GM12892 (cell line): Measurements from ENCODE around the gene SOBP.

Source experiments
- DNase-seq: peaks from one replicate; pipeline ENCODE4 v3.0.0; 2011; ENCODE audit not compliant: insufficient read length
- FAIRE-seq: peaks from 2 replicates; lab custom pipeline; 2011; peaks lifted over from hg19 to GRCh38; lab: Jason Lieb, UNC
- POLR2A ChIP-seq: IDR thresholded peaks from 2 replicates; pipeline ENCODE4 v1.6.1; 2011; ENCODE audit warnings: low read depth, low read length, control low read depth
- POLR2AphosphoS5 ChIP-seq: IDR thresholded peaks from 2 replicates; pipeline ENCODE4 v1.6.1; 2011; ENCODE audit warnings: low read depth, low read length, control low read depth
- TAF1 ChIP-seq: IDR thresholded peaks from 2 replicates; pipeline ENCODE4 v1.6.1; 2011; ENCODE audit warnings: low read depth, mild to moderate bottlenecking, control low read depth, low read length, borderline replicate concordance

The SOBP gene

DNA sequence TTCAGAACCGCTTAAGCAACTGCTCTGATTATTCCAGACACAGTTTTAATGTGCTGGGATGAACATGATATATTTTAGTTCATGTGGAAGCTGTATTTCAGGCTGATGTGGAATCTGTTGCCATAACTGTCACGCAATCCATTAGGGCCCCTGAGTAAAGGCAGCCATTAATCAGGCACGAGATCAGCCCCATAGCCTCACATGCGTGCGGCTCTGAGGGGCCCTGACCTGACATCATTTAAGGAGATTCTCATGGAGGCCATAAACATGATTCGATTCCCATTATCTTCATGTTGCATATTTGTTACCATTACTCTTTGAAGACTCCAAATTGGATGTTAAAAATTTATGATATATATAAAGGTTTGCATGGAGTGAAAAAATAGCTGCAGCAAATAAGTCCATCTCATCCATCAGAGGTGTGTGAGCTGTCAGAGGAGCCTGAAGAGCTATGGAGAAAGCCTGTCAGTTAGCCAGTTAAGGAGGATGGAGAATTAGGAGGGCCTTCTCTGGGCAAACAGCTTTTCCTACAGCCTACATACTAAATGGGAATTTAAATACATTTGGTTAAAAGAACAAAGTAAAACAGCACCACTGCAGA is 89.6 kb downstream of the SOBP start:
- FAIRE-seq (no peak), DNase-seq (no peak)
- TF ChIP-seq TAF1 (no peak), POLR2AphosphoS5 (no peak), POLR2A (no peak)

DNA sequence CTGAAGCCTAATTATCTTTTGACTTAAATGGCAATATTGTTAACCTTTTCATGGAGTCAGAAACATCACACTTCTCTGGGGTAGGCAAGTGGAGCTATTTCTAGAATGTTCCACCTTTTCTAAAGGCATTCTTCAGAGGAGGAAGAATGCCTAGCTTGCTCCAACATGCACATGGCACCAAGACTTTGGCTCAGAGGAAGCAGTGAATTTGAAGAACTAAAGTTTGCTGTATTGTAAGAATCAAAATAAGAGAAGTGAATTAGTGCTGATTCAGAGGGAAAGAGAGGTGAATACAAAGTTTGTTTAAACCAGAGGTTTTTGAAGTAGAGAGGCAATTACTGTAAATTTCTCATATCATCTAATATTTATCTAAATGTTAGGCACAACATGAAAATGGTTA is 92.2 kb downstream of the SOBP start:
- FAIRE-seq (no peak), DNase-seq (no peak)
- no peak for TF ChIP-seq POLR2AphosphoS5
- no peak for TF ChIP-seq TAF1
- no peak for TF ChIP-seq POLR2A

GRCh38 chr6:107584726-107585125 is 94.8 kb downstream of the SOBP start:
- no peak for TF ChIP-seq POLR2AphosphoS5
- TF ChIP-seq TAF1 = no peak
- TF ChIP-seq POLR2A = no peak
- DNase-seq = no peak
- FAIRE-seq = no peak

DNA sequence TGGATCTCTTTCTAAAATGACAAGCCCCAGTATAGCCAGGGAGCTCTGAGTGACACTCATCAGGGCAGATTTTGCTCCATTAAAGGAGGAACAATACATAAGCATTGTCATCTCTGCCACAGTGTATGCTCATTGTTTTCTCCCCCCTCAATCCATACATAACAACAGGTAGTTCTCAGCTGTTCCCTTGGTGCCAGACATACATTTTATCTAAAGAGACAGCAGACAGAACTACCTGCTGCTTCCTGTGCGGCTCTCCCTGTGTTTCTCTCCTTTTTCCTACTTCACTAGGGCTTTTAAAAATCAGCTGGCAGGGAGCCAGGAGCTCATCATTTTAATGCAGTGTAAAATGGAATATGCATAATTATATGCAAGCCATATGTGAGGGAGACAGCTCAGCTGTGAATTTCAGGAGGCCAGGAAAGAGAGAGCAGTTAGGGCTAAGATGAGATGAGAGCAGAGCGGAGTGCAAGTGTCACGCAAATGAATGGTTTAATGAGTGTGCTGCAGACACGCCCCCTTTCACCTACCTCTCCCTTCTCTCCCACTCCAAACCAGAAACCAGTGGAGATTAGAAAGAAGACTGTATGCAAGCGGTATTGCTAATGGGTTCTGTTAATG is 96.0 kb downstream of the SOBP start:
- DNase-seq (no peak), FAIRE-seq (no peak)
- no peak for TF ChIP-seq POLR2A
- TF ChIP-seq TAF1 = no peak

GRCh38 chr6:107587451-107587850 is 97.5 kb downstream of the SOBP start:
- TF ChIP-seq TAF1 = no peak
- TF ChIP-seq POLR2AphosphoS5 = no peak
- TF ChIP-seq POLR2A = no peak
- DNase-seq = no peak
- FAIRE-seq = no peak

GRCh38 chr6:107589199-107589598 is 99.3 kb downstream of the SOBP start:
- TF ChIP-seq POLR2AphosphoS5 = no peak
- no peak for TF ChIP-seq POLR2A
- no peak for TF ChIP-seq TAF1
- DNase-seq = no peak
- no peak for FAIRE-seq

DNA sequence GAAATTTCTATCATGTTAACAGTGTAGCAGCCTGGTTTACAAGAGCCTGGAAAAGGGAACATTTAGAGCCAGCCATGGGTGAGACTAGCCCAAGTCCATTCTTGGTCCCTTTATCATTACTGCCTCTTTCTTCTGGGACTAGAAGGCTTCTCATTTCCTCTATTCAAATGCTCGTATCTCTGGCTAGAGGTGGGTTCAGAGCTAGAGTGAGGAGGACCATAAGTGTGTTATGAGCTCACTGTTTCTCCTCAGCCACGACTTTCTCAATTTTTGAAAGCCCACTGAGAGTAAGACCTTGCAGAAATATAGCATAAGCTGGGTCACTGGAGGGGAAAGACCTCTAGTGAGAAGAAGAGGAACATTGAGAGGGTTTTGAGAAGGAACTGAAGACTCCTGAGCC is 100.0 kb downstream of the SOBP start:
- TF ChIP-seq POLR2AphosphoS5 = no peak
- no peak for TF ChIP-seq POLR2A
- no peak for TF ChIP-seq TAF1
- no peak for DNase-seq
- FAIRE-seq = no peak

DNA sequence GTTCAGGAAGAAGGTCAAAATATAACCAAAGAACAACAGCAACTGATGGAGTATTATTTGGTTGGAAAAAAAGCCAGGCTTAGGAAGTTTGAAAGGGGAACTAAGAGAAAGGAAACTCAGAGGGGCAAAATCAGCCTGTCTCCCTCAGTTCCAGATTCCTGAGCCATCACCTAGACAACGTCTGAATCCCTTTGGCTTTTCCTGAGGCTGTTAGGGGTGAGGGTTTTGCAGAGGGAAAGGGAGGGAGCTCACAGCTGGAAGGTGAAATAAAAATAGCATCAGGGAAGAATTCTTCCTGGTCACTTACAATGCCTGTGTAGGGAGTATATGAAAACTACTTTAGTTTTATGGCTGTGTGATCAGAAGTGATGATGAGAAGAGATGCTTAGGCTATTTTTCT is 100.5 kb downstream of the SOBP start:
- TF ChIP-seq POLR2AphosphoS5 (no peak), POLR2A (no peak), TAF1 (no peak)
- FAIRE-seq (no peak), DNase-seq (no peak)

DNA sequence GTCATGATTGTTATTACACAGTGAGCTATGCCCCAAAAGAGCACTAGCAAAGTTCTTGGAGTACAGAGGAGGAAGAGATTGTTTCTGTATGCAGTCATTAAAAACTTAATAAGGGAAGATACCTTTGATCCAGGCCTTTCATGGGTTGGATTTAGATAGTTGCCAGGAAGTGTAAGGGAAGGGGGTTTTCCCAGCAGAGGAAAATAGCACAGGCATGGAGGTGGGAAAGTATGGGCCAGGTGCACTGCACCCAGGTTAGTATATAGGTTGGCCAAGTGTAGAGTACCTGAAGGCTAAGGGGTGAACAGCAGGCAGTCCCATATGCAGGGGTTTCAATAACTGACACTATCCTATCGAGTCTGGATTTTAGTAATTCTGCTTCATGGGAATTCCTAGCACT is 101.4 kb downstream of the SOBP start:
- TF ChIP-seq POLR2A = no peak
- TF ChIP-seq POLR2AphosphoS5 = no peak
- TF ChIP-seq TAF1 = no peak
- no peak for DNase-seq
- FAIRE-seq = no peak

GRCh38 chr6:107592806-107593205 is 102.9 kb downstream of the SOBP start:
- no peak for FAIRE-seq
- DNase-seq = no peak
- TF ChIP-seq POLR2AphosphoS5 = no peak
- TF ChIP-seq POLR2A = no peak
- no peak for TF ChIP-seq TAF1

DNA sequence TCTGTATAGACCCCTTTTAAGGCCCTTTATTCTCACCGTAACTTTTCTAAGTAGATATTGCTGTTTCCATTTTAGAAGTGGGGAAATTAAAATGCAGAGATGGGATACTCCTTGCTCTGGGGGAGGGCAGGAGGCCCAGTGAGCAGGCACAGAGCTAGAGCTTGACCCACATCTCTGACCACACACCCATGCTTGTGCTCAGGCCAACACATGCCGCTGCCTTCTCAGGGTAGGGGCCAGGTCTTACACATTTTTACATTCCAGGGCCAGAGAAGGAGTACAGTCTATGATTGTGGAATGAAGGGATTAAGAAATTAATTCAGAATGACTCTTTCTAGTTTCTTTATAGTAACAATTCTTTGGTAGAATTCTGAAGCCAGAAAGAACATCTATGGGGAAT is 104.8 kb downstream of the SOBP start:
- no peak for FAIRE-seq

DNA sequence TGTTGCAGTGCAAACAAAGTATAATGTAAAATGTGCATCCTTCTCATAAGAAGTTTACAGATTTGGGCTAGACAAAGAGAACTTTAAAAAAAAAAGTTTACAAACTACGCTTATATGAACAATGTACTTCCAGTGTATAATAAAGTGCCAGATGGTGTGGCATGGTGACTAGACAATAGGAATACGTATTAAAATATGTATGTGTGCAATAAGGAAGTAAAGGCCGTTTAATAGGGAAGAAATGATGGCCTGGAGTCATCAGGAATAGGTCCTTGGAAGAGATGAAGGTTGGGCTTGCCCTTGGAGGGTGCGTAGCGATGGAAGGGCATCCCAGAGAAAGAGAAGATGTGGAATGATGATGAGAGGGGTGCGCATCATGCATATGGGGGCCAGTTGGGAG is 108.2 kb downstream of the SOBP start:
- FAIRE-seq (no peak), DNase-seq (no peak)
- TF ChIP-seq TAF1 = no peak
- TF ChIP-seq POLR2AphosphoS5 = no peak
- TF ChIP-seq POLR2A = no peak

More for the DNA sequence above, 104.8 kb downstream of the SOBP start:
- no peak for DNase-seq
- TF ChIP-seq POLR2A = no peak
- TF ChIP-seq TAF1 = no peak
- TF ChIP-seq POLR2AphosphoS5 = no peak

- TF ChIP-seq POLR2AphosphoS5 (no peak), POLR2A (no peak), TAF1 (no peak)
- DNase-seq = no peak
- FAIRE-seq = no peak
Observed at GRCh38 chr6:107599043-107599442, 109.1 kb downstream of the SOBP start.
